ENCODE results near the gene VARS1. TPM values are rescaled to one million over a fixed set of nuclear protein-coding genes. Genes with fewer than 3 reads are reported as not detected.

The VARS1 gene
- total and polyA plus RNA-seq, 2 experiments from 2014 or later: 39.1 to 47.6 TPM

- Histone ChIP-seq H3K9ac (no peak overlapping the region), H3K27ac (peak overlapping the region; percentile 39), H3K9me3 (ENCODE audit: low read depth) (no peaks in the 10 kb centered on the region), H3K9me2 (ENCODE audit: insufficient read depth) (no peaks in the 10 kb centered on the region), H3K27me3 (replicated peaks; ENCODE audit: insufficient read depth) (no peaks in the 10 kb centered on the region), H3K79me2 (ENCODE audit: insufficient read depth) (no peaks in the 10 kb centered on the region), H2AFZ (no peak overlapping the region), H3K4me1 (ENCODE audit: insufficient read depth) (peaks cover 13% of the 10 kb centered on the region), H3K4me3 (no peak overlapping the region), H4K20me1 (ENCODE audit: insufficient read depth) (no peaks in the 10 kb centered on the region), H3F3A (ENCODE audit: insufficient read depth) (peaks cover 7% of the 10 kb centered on the region; the same call in 1 of the 2 replicates), H3K4me2 (ENCODE audit: unreplicated experiment) (no peak overlapping the region), H3K36me3 (ENCODE audit: low read depth) (no peaks in the 10 kb centered on the region)
- WGBS, 2 experiments (ENCODE audit: low coverage in 1 of 2, low lambda C conversion rate in 2 of 2, missing lambda C conversion rate in 2 of 2): 87 to 88% methylated on average over 4 to 5 of the region's 5 CpGs
- no peak for DNase-seq
- TF ChIP-seq EZH2phosphoT487 (IDR thresholded peaks at IDR 0.05; ENCODE audit: insufficient read depth, low read depth) (no peak), EZH2 (IDR thresholded peaks at IDR 0.05; ENCODE audit: insufficient read depth, poor library complexity, severe bottlenecking) (no peak)
- in situ Hi-C loops (cut with MboI): no loop called here
These were observed 17.9 kb downstream of the VARS1 start for GRCh38 chr6:31777667-31778050.

GRCh38 chr6:31776989-31777666, 18.4 kb downstream of the VARS1 start, which contains the start of gene VWA7:
VWA7 (minus strand) TSS chr6:31777328; CDS start chr6:31776779, 549 bp downstream.
- Histone ChIP-seq H2AFZ (no peak within 1 kb of the TSS), H3K27ac (peak within 1 kb of the TSS; percentile 39), H3K9ac (peak within 1 kb of the TSS; percentile 49), H3K4me2 (ENCODE audit: unreplicated experiment) (peak within 1 kb of the TSS; percentile 58), H3K36me3 (ENCODE audit: low read depth) (no peaks in the 10 kb centered on the region), H3K4me1 (ENCODE audit: insufficient read depth) (peaks cover 13% of the 10 kb centered on the region), H3F3A (ENCODE audit: insufficient read depth) (peaks cover 7% of the 10 kb centered on the region; the same call in 1 of the 2 replicates), H4K20me1 (ENCODE audit: insufficient read depth) (no peaks in the 10 kb centered on the region), H3K79me2 (ENCODE audit: insufficient read depth) (no peaks in the 10 kb centered on the region), H3K4me3 (peak within 1 kb of the TSS; percentile 46), H3K9me2 (ENCODE audit: insufficient read depth) (no peaks in the 10 kb centered on the region), H3K27me3 (replicated peaks; ENCODE audit: insufficient read depth) (no peaks in the 10 kb centered on the region), H3K9me3 (ENCODE audit: low read depth) (no peaks in the 10 kb centered on the region)
- 4 to 10% methylated on average over 11 to 14 of the region's 15 CpGs for WGBS, 2 experiments (ENCODE audit: low coverage in 1 of 2, low lambda C conversion rate in 2 of 2, missing lambda C conversion rate in 2 of 2)
- in situ Hi-C loops (cut with MboI): no loop called here
- peak; percentile 89 for DNase-seq
- TF ChIP-seq EZH2phosphoT487 (IDR thresholded peaks at IDR 0.05; ENCODE audit: insufficient read depth, low read depth) (no peak), EZH2 (IDR thresholded peaks at IDR 0.05; ENCODE audit: insufficient read depth, poor library complexity, severe bottlenecking) (no peak)

GRCh38 chr6:31776485-31776988, 19.0 kb downstream of the VARS1 start:
- Histone ChIP-seq H3K79me2 (ENCODE audit: insufficient read depth) (no peaks in the 10 kb centered on the region), H2AFZ (no peak overlapping the region), H3K27ac (peak overlapping the region; percentile 39; the same call in 1 of the 2 replicates), H4K20me1 (ENCODE audit: insufficient read depth) (no peaks in the 10 kb centered on the region), H3K36me3 (ENCODE audit: low read depth) (no peaks in the 10 kb centered on the region), H3K9me2 (ENCODE audit: insufficient read depth) (no peaks in the 10 kb centered on the region), H3F3A (ENCODE audit: insufficient read depth) (peaks cover 7% of the 10 kb centered on the region; the same call in 1 of the 2 replicates), H3K27me3 (replicated peaks; ENCODE audit: insufficient read depth) (no peaks in the 10 kb centered on the region), H3K4me3 (peak overlapping the region; percentile 46), H3K4me1 (ENCODE audit: insufficient read depth) (peaks cover 13% of the 10 kb centered on the region), H3K4me2 (ENCODE audit: unreplicated experiment) (peak overlapping the region; percentile 58), H3K9ac (peak overlapping the region; percentile 49), H3K9me3 (ENCODE audit: low read depth) (no peaks in the 10 kb centered on the region)
- in situ Hi-C loops (cut with MboI): no loop called here
- TF ChIP-seq EZH2 (IDR thresholded peaks at IDR 0.05; ENCODE audit: insufficient read depth, poor library complexity, severe bottlenecking) (no peak), EZH2phosphoT487 (IDR thresholded peaks at IDR 0.05; ENCODE audit: insufficient read depth, low read depth) (no peak)
- peak; percentile 26 for DNase-seq
- 24 to 42% methylated on average over 8 to 14 of the region's 14 CpGs for WGBS, 2 experiments (ENCODE audit: low coverage in 1 of 2, low lambda C conversion rate in 2 of 2, missing lambda C conversion rate in 2 of 2)

GRCh38 chr6:31775633-31776484, 19.7 kb downstream of the VARS1 start:
- no peak for DNase-seq
- Histone ChIP-seq H3K9ac (no peak overlapping the region), H4K20me1 (ENCODE audit: insufficient read depth) (no peaks in the 10 kb centered on the region), H2AFZ (no peak overlapping the region), H3F3A (ENCODE audit: insufficient read depth) (peaks cover 7% of the 10 kb centered on the region; the same call in 1 of the 2 replicates), H3K27ac (no peak overlapping the region), H3K79me2 (ENCODE audit: insufficient read depth) (no peaks in the 10 kb centered on the region), H3K36me3 (ENCODE audit: low read depth) (no peaks in the 10 kb centered on the region), H3K9me3 (ENCODE audit: low read depth) (no peaks in the 10 kb centered on the region), H3K4me2 (ENCODE audit: unreplicated experiment) (no peak overlapping the region), H3K27me3 (replicated peaks; ENCODE audit: insufficient read depth) (no peaks in the 10 kb centered on the region), H3K4me1 (ENCODE audit: insufficient read depth) (peaks cover 13% of the 10 kb centered on the region), H3K4me3 (no peak overlapping the region), H3K9me2 (ENCODE audit: insufficient read depth) (no peaks in the 10 kb centered on the region)
- TF ChIP-seq EZH2phosphoT487 (IDR thresholded peaks at IDR 0.05; ENCODE audit: insufficient read depth, low read depth) (no peak), EZH2 (IDR thresholded peaks at IDR 0.05; ENCODE audit: insufficient read depth, poor library complexity, severe bottlenecking) (no peak)
- in situ Hi-C loops (cut with MboI): no loop called here
- 92% methylated on average over 32 of the region's 32 CpGs for WGBS, 2 experiments (ENCODE audit: low coverage in 1 of 2, low lambda C conversion rate in 2 of 2, missing lambda C conversion rate in 2 of 2)
